Spleen (tissue), 11 donors: ENCODE data around the gene TMEM106B. TPM values are rescaled to one million over a fixed set of nuclear protein-coding genes. Genes with fewer than 3 reads are reported as not detected.

ENCODE experiments used
- DNase-seq: peaks from one replicate; pipeline ENCODE4 v3.0.0-alpha.2; 2020
- H3K27ac ChIP-seq, 8 donors: fragments of 200-600 bp; sonication (generic) in 7 of 8; 1 replicate in 4 of 8; 2 replicates in 4 of 8; pipeline versions ENCODE4 v1.5.0 to v1.8.0; 2016 to 2021; ENCODE audit warnings: inconsistent platforms in 4 of 8, mild to moderate bottlenecking in 4 of 8, moderate library complexity in 1 of 8
- H3K27me3 ChIP-seq, 7 donors: fragments of 200-600 bp; sonication (generic) in 6 of 7; replicated peaks in 1 of 7; 1 replicate in 4 of 7; 2 replicates in 3 of 7; pipeline versions ENCODE4 v1.5.0 to v1.8.0; 2016 to 2021; ENCODE audit warnings: inconsistent platforms in 3 of 7, mild to moderate bottlenecking in 1 of 7
- H3K36me3 ChIP-seq, 6 donors: fragments of 200-600 bp; sonication (generic) in 5 of 6; 1 replicate in 4 of 6; 2 replicates in 2 of 6; pipeline versions ENCODE4 v1.5.0 to v1.8.0; 2016 to 2021; ENCODE audit warnings: inconsistent platforms in 2 of 6
- H3K4me1 ChIP-seq, 6 donors: fragments of 200-600 bp; sonication (generic) in 5 of 6; 1 replicate in 3 of 6; 2 replicates in 3 of 6; pipeline versions ENCODE4 v1.5.0 to v1.8.0; 2016 to 2021; ENCODE audit warnings: inconsistent platforms in 3 of 6
- H3K4me3 ChIP-seq, 8 donors: fragments of 200-600 bp; sonication (generic) in 7 of 8; 1 replicate in 4 of 8; 2 replicates in 4 of 8; pipeline versions ENCODE4 v1.5.0 to v1.8.0; 2016 to 2021; ENCODE audit warnings: inconsistent platforms in 4 of 8, mild to moderate bottlenecking in 4 of 8, moderate library complexity in 2 of 8
- H3K9me3 ChIP-seq, 8 donors: fragments of 200-600 bp; sonication (generic) in 7 of 8; 1 replicate in 4 of 8; 2 replicates in 4 of 8; pipeline versions ENCODE4 v1.5.0 to v1.8.0; 2016 to 2021; ENCODE audit warnings: inconsistent platforms in 4 of 8
- CTCF ChIP-seq, 11 experiments: fragments of 200-600 bp in 7 of 11; fragments of 450-650 bp in 4 of 11; sonication (generic) in 4 of 11; IDR thresholded peaks in 8 of 11; conservative IDR thresholded peaks in 3 of 11; 1 replicate in 7 of 11; 2 replicates in 4 of 11; pipeline versions ENCODE4 v1.4.0 to v1.8.0; 2016 to 2021; ENCODE audit warnings: antibody characterized with exemption in 11 of 11, inconsistent platforms in 4 of 11, mild to moderate bottlenecking in 1 of 11
- POLR2A ChIP-seq, 3 donors: fragments of 450-650 bp; IDR thresholded peaks; one replicate each; pipeline ENCODE4 v1.5.1; 2017; ENCODE audit warnings: antibody characterized with exemption in 3 of 3, mild to moderate bottlenecking in 1 of 3
- POLR2AphosphoS5 ChIP-seq, 3 donors: sonication (generic); formaldehyde crosslinking; IDR thresholded peaks; one replicate each; pipeline ENCODE4 v1.5.1; 2017; ENCODE audit warnings: antibody characterized with exemption in 3 of 3
- WGBS, 5 donors: extraction: QIAGEN DNeasy Blood & Tissue Kit in 3 of 5; methylation state at CpG; one replicate each; pipeline versions ENCODE4 v1.1.5 to v1.1.7; 2013 to 2018; 5-methylcytosine and 5-hydroxymethylcytosine counted together
- intact Hi-C: fragments of 100-400 bp; cut with DNase I; formaldehyde crosslinking; loops from one replicate; pipeline ENCODE4 v1.15.0; 2023; ENCODE audit warnings: low total_unique reads
- polyA plus RNA-seq, 3 donors: library from polyadenylated mRNA; stranded (reverse); fragments of 200-250 nt; gene quantifications; one replicate each; pipeline ENCODE4 v1.2.1, GENCODE V29; 2013
- total RNA-seq, 7 donors: library from RNA; depleted of rRNA in 3 of 7; stranded (reverse); fragments of >200 nt in 3 of 7; fragmentation: NEBNext Ultra II Directional in 4 of 7; extraction: Animal tissue kit (Norgen Biotek cat#: 25700) in 4 of 7; gene quantifications; one replicate each; pipeline versions ENCODE4 v1.1.0 to v1.2.1, GENCODE V29; 2016 to 2021
- donor health status: healthy with polysubstance abuse.
- donor health status: DM: no; HTN: no; CAD: no; lungs with moderate emphysema.
- donor health status: DM: no; HTN: no; CAD: no.
- donor health status: Bipolar disorder and iron deficiency.
- donor health status: healthy.
- donor health status: DM: no; HTN: no; CAD: no.
- donor health status: DM: yes; HTN: yes; CAD: no.

TMEM106B gene
- total and polyA plus RNA-seq, 10 donors = 6.6 to 58.2 (median 31.3) TPM

- Histone ChIP-seq H3K4me1 (no peaks in the 10 kb centered on the region), H3K36me3 (no peaks in the 10 kb centered on the region), H3K4me3 (no peak overlapping the region), H3K27ac (no peak overlapping the region), H3K27me3 (peaks cover 0 to 5% (median 0%) of the 10 kb centered on the region in 7 donors), H3K9me3 (peaks cover 0 to 33% (median 27%) of the 10 kb centered on the region in 8 donors)
- TF ChIP-seq POLR2A (IDR thresholded peaks at IDR 0.05) (no peak), POLR2AphosphoS5 (IDR thresholded peaks at IDR 0.05) (no peak)
- 76 to 94% (median 89%) methylated on average over 1 of the region's 1 CpG for WGBS, 5 donors
- intact Hi-C loops = no loop called here
- DNase-seq = no peak
Observed at GRCh38 chr7:12290761-12291160, 79.7 kb downstream of the TMEM106B start.

- Histone ChIP-seq H3K27me3 (no peaks in the 10 kb centered on the region), H3K4me1 (no peaks in the 10 kb centered on the region), H3K9me3 (peaks cover 0 to 33% (median 27%) of the 10 kb centered on the region in 8 donors), H3K27ac (no peak overlapping the region), H3K36me3 (no peaks in the 10 kb centered on the region), H3K4me3 (no peak overlapping the region)
- WGBS, 5 donors = 74 to 81% (median 76%) methylated on average over 1 of the region's 1 CpG
- TF ChIP-seq CTCF (IDR thresholded peaks at IDR 0.05 in 8 of 11, conservative IDR thresholded peaks at IDR 0.05 in 3 of 11) = peak in 3 of 11 experiments; percentile 12 to 25 (median 19)
- no peak for TF ChIP-seq POLR2AphosphoS5 (IDR thresholded peaks at IDR 0.05)
- TF ChIP-seq POLR2A (IDR thresholded peaks at IDR 0.05) = no peak
- intact Hi-C loops = no loop called here
- no peak for DNase-seq
Observed at GRCh38 chr7:12291870-12292269, 80.8 kb downstream of the TMEM106B start.

Other genes starting within 250 kb of the TMEM106B start
- under 1 TPM in 5 of 7 donors, not detected in 2; 0.23 to 0.97 (median 0.65) TPM for gene VWDE, start 192.6 kb downstream of the TMEM106B start, total RNA-seq
- under 1 TPM in 2 of 3 donors, not detected in 1; 0.13 to 0.15 TPM for gene VWDE, start 192.6 kb downstream of the TMEM106B start, polyA plus RNA-seq